Keratinocyte (primary cell): ENCODE measurements around the gene FGFR3.

Experiments
- CTCF ChIP-seq, 3 experiments: IDR thresholded peaks in 1 of 3; conservative IDR thresholded peaks in 1 of 3; optimal IDR thresholded peaks in 1 of 3; 2 replicates in 2 of 3; 3 replicates in 1 of 3; pipeline versions ENCODE3 to v1.5.1; 2011; ENCODE audit warnings: low read length in 3 of 3, mild to moderate bottlenecking in 3 of 3, moderate library complexity in 2 of 3, control low read depth in 1 of 3, inconsistent platforms in 1 of 3; ENCODE audit not compliant: insufficient read depth in 2 of 3; ENCODE audit errors: extremely low read depth in 1 of 3
- EZH2 ChIP-seq: IDR thresholded peaks from one replicate; pipeline ENCODE4 v1.6.1; 2012; ENCODE audit warnings: inconsistent platforms, mild to moderate bottlenecking, low read length, moderate library complexity

DNA sequence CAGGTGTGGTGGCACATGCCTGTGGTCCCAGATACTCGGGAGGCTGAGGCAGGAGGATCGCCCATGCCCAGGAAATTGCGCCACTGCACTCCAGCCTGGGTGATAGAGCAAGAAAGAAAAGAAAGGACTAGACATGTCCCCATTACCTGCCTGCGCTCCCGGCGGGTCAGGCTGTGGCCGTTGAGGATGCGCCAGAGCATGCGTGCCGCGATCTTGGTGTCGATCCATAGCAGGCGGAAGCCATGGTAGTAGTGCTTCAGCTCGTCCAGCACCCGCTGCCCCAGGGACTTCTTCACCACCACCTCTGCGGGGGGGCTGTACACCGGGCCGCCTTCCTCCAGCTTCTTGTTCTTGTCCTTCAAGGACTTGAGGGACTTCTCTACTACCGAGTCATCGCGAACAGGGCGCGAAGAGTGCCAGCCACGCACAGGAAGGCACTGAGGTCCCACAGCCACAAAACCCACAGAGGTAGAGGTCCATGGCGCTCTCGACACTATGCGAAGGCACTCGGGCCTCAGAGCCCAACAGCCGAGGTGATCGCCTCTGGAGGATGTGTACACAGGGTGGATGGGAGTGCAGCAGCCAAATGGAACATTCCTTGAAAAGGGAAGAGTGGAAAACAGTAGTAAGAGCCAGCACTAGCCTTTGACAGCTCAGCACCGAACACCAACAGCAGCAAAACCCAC is 48.3 kb downstream of the FGFR3 start:
- no peak for TF ChIP-seq CTCF (optimal IDR thresholded peaks at IDR 0.05 in 1 of 3, IDR thresholded peaks at IDR 0.05 in 1 of 3, conservative IDR thresholded peaks at IDR 0.05 in 1 of 3; ENCODE audit: extremely low read depth in 1 of 3, insufficient read depth in 2 of 3, low read length in 3 of 3)
- TF ChIP-seq EZH2 = no peak
